Choroid plexus epithelial cell (primary cell): ENCODE measurements around the gene PPARD.
"Not testable (repeated sequence)": the region's sequence is repeated elsewhere in the genome, so short reads cannot be mapped to it uniquely, and the experiment has no call there.

ENCODE experiments used
- DNase-seq: peaks from one replicate; pipeline ENCODE4 v3.0.0-alpha.2; 2010; ENCODE audit warnings: low read depth
- H3K4me3 ChIP-seq: 2 replicates; pipeline ENCODE4 v1.5.1; 2011; ENCODE audit warnings: low read depth, mild to moderate bottlenecking, control low read depth, low read length, moderate library complexity
- TF ChIP-seq, protein P1 (sequence below): conservative IDR thresholded peaks from 2 replicates; pipeline ENCODE4 v1.5.1; 2011; ENCODE audit warnings: low read depth, mild to moderate bottlenecking, control low read depth, inconsistent platforms, low read length, moderate library complexity

The PPARD gene

DNA sequence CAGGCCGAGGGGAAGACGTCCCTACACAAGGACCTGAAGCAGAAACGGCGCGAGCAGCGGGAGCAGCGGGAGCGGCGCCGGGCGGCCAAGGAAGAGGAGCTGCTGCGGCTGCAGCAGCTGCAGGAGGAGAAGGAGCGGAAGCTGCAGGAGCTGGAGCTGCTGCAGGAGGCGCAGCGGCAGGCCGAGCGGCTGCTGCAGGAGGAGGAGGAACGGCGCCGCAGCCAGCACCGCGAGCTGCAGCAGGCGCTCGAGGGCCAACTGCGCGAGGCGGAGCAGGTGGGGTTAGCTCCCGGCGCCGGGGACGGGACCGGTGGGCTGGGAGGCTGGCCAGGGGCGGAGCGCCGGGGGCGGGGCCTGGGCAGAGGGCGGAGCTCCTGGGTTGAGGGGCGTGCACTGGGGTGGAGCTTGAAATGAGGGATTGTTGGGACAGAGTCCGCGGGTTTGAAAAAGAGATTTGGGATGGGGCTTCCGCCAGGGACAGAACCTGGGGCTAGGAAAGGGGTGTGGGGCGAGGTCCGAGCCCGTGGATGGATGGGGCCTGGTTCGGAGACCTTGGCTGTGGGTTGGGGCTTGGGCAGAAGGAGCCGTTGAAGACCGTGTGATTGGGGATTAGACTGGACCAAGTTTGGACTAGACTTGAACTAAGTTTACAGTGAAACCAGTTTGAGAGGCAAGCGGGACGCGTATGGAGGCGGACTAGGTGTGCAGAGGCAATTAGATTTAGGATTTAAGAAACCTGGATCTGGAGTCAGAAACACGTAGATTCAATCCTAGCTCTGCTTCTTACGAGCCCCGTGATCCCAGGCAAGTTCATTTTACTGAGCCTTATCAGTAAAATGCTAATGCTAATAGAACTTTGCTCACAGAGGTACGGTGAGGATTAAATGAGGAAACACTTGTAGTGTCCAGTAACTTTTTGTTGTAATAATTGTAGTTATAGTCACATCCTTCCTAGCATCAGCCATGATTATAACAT, 23.9 kb upstream of the PPARD start:
- peak overlapping the region; percentile 61 for H3K4me3 ChIP-seq
- TF ChIP-seq, protein P1, sequence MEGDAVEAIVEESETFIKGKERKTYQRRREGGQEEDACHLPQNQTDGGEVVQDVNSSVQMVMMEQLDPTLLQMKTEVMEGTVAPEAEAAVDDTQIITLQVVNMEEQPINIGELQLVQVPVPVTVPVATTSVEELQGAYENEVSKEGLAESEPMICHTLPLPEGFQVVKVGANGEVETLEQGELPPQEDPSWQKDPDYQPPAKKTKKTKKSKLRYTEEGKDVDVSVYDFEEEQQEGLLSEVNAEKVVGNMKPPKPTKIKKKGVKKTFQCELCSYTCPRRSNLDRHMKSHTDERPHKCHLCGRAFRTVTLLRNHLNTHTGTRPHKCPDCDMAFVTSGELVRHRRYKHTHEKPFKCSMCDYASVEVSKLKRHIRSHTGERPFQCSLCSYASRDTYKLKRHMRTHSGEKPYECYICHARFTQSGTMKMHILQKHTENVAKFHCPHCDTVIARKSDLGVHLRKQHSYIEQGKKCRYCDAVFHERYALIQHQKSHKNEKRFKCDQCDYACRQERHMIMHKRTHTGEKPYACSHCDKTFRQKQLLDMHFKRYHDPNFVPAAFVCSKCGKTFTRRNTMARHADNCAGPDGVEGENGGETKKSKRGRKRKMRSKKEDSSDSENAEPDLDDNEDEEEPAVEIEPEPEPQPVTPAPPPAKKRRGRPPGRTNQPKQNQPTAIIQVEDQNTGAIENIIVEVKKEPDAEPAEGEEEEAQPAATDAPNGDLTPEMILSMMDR: peak; percentile 0
- peak; percentile 83 for DNase-seq

DNA sequence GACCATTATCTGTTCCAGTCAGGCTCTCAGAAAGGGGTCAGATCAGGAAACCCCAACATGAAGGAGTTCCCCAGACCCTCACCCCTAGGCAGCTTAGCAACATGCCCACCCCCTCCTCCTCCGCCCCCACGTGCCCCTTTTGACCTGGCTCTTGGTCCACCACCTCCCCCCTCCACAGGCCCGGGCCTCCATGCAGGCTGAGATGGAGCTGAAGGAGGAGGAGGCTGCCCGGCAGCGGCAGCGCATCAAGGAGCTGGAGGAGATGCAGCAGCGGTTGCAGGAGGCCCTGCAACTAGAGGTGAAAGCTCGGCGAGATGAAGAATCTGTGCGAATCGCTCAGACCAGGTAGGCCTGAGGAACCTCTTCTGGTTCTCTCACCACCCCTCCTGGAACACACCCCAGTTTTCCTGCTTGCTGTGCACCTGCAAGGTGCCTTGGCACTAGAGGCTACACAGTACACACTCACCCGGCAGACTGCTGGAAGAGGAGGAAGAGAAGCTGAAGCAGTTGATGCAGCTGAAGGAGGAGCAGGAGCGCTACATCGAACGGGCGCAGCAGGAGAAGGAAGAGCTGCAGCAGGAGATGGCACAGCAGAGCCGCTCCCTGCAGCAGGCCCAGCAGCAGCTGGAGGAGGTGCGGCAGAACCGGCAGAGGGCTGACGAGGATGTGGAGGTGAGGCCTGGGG, 22.9 kb upstream of the PPARD start:
- no peak for DNase-seq
- H3K4me3 ChIP-seq: no peak overlapping the region
- TF ChIP-seq, protein P1: no peak

DNA sequence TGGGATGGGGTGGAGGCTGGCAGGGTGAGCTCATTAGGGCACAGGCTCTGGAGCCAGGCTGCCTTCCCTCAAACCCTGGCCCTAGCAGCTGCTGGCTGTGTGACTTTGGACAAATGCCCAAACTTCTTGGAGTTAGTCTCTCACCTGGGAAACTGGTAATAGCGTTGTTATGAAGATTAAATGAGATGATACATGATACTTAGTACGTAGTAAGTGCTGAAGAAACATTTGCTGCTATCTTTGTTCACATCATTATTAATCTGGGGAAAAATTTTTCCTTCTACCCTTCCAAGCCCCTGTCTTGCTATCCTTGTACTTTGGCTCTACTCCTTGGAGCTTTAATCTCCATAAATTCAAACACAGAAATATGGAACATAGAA, 22.3 kb upstream of the PPARD start:
- TF ChIP-seq, protein P1: no peak
- no peak overlapping the region for H3K4me3 ChIP-seq
- DNase-seq: no peak

DNA sequence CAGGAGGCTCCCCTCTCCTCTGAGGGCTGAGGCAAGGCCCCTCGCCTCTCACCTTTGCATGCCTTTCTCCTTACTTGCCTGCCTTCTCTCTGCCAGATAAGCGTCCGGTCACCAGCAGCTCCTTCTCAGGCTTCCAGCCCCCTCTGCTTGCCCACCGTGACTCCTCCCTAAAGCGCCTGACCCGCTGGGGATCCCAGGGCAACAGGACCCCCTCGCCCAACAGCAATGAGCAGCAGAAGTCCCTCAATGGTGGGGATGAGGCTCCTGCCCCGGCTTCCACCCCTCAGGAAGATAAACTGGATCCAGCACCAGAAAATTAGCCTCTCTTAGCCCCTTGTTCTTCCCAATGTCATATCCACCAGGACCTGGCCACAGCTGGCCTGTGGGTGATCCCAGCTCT, 21.3 kb upstream of the PPARD start:
- DNase-seq: no peak
- TF ChIP-seq, protein P1: no peak

DNA sequence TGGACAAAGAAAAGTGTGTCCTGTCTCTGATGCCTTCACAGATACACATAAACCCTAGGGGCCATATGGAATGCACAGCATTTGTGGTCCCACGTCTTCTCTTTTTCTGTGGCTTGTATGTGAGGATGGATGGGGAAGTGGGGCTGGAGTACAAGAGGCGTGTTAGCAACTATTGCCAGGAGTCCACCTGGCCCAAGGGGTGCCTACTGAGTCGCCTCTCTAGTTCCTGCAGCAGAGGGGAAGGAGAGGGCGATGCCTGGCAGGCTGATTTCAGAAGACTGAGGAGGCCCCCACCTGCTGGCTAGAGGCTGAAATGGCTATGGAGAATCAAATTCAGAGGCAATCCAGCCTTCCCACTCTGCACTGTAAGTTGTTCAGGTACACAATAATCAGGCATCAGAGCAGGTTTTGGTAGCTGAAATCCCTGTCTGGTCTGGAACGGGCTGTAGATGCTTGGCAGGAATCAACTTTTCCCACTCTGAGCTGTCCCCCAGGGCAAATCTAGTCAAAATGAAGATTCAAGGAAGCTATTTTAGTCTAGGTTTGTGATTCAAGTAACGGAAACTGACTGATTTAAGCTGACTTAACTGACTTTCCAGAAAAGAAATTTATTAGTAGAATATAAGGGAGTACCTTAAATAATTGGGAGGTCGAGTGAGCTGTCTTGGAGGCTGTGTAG, 14.9 kb upstream of the PPARD start:
- DNase-seq: peak; percentile 77
- TF ChIP-seq, protein P1: peak; percentile 88

More for the DNA sequence above, 21.3 kb upstream of the PPARD start:
- H3K4me3 ChIP-seq: no peak overlapping the region

DNA sequence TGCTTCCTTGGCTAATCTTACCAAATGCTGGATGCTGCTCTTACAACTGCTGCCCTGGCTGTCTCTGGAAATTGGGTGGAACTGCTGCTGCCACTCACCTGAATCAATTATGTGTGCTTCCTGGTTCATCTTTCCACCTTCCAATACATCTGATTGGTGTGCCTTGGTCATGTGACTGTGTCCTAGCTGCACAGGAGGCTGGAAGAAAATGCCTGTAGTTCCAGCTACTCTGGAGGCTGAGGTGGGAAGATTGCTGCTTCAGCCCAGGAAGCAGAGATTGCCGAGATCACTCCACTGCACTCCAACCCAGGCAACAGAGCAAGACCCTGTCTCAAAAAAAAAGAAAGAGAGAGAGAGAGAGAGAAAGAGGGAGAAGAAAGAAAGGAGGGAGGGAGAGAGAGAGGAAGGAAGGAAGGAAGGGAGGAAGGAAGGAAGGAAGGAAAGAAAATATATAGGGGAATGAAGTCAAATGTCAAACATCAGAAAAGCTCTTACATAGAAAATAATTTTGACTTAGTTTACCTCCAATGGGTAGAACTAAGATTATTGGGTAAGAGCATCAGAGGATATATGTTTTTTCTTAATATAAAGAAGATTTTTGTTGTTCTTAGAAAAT, 14.1 kb upstream of the PPARD start:
- H3K4me3 ChIP-seq: no peak overlapping the region
- TF ChIP-seq, protein P1: no peak
- no peak for DNase-seq

More for the DNA sequence above, 14.9 kb upstream of the PPARD start:
- H3K4me3 ChIP-seq: no peak overlapping the region

DNA sequence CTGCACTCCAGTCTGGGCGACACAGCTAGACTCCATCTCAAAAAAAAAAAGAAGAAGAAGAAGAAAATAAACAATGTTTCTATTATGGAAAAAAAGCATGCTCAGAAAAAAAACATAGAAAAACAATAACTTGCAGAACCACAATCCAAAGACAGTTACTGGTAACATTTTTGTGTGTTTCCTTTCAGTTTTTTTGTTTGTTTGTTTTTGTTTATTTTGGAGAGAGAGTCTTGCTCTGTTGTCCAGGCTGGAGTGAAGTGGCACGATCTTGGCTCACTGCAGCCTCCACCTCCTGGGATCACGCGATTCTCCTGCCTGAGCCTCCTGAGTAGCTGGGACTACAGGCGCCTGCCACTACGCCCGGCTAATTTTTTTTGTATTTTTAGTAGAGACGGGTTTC, 13.4 kb upstream of the PPARD start:
- not testable (repeated sequence) for H3K4me3 ChIP-seq, DNase-seq
